Heart right ventricle (tissue), 16 donors: ENCODE results near the gene CUEDC2. TPM values are rescaled to one million over a fixed set of nuclear protein-coding genes. Genes with fewer than 3 reads are reported as not detected.

Experiments
- ATAC-seq, 8 donors: fragments of 200-7000 bp; cut with Tn5 transposase; one replicate each; pipeline ENCODE4 v1.9.1; 2020; ENCODE audit warnings: mild to moderate bottlenecking in 8 of 8, moderate library complexity in 8 of 8, moderate number of reproducible peaks in 1 of 8
- DNase-seq, 2 donors: peaks; one replicate each; pipeline ENCODE4 v3.0.0-alpha.2; 2020
- H3K27ac ChIP-seq, 10 donors: fragments of 200-600 bp; sonication (generic) in 2 of 10; one replicate each; pipeline versions ENCODE4 v1.5.0 to v1.8.0; 2020 to 2022; ENCODE audit warnings: mild to moderate bottlenecking in 3 of 10
- H3K27me3 ChIP-seq, 7 donors: fragments of 200-600 bp; one replicate each; pipeline ENCODE4 v1.8.0; 2021 to 2022; ENCODE audit warnings: mild to moderate bottlenecking in 2 of 7
- H3K36me3 ChIP-seq, 9 donors: fragments of 200-600 bp; sonication (generic) in 1 of 9; one replicate each; pipeline versions ENCODE4 v1.5.0 to v1.8.0; 2020 to 2022; ENCODE audit warnings: mild to moderate bottlenecking in 2 of 9
- H3K4me1 ChIP-seq, 9 donors: fragments of 200-600 bp; sonication (generic) in 1 of 9; one replicate each; pipeline versions ENCODE4 v1.5.0 to v1.8.0; 2020 to 2022; ENCODE audit warnings: mild to moderate bottlenecking in 4 of 9
- H3K4me3 ChIP-seq, 10 donors: fragments of 200-600 bp; sonication (generic) in 2 of 10; one replicate each; pipeline versions ENCODE4 v1.5.0 to v1.8.0; 2020 to 2022; ENCODE audit warnings: mild to moderate bottlenecking in 7 of 10, moderate library complexity in 2 of 10
- H3K9me3 ChIP-seq, 11 donors: fragments of 200-600 bp in 10 of 11; sonication (generic) in 2 of 11; one replicate each; pipeline versions ENCODE4 v1.5.0 to v1.8.0; 2013 to 2022; ENCODE audit warnings: mild to moderate bottlenecking in 2 of 11, control low read depth in 1 of 11, moderate library complexity in 1 of 11
- CTCF ChIP-seq, 9 donors: fragments of 200-600 bp; sonication (generic) in 2 of 9; IDR thresholded peaks; one replicate each; pipeline versions ENCODE4 v1.5.0 to v1.8.0; 2021 to 2022; ENCODE audit warnings: antibody characterized with exemption in 9 of 9, mild to moderate bottlenecking in 5 of 9, moderate library complexity in 1 of 9
- WGBS, 2 donors: extraction: QIAGEN DNeasy Blood & Tissue Kit; methylation state at CpG; one replicate each; pipeline ENCODE4 v1.1.7; 2013; ENCODE audit warnings: inconsistent platforms in 1 of 2; 5-methylcytosine and 5-hydroxymethylcytosine counted together
- intact Hi-C, 10 donors: fragments of 100-400 bp; cut with DNase I; formaldehyde crosslinking; loops; one replicate each; pipeline versions ENCODE4 v1.11.1 to v1.14.2; 2022
- polyA plus RNA-seq, 2 donors: library from polyadenylated mRNA; stranded (reverse); fragments of 200-250 nt; gene quantifications; one replicate each; pipeline ENCODE4 v1.2.3, GENCODE V29; 2013
- total RNA-seq, 10 donors: library from RNA; stranded (reverse); fragmentation: NEBNext Ultra II Directional in 3 of 10; extraction: Animal tissue kit (Norgen Biotek cat#: 25700) in 3 of 10; gene quantifications; one replicate each; pipeline versions ENCODE4 v1.2.1 to v1.2.4, GENCODE V29; 2021 to 2023
- donor health status: Arrhythmogenic right ventricular cardiomyopathy.
- donor health status: ischemic (EF 13 %, LVEDD 7.1; RV severe dilation, severe dysfunction).
- donor health status: healthy with polysubstance abuse.
- donor health status: DM: no; HTN: yes; CAD: no.
- donor health status: DM: no; HTN: no; CAD: no.
- donor health status: ischemic (EF 25% LVEDD 6.9; RV normal size, moderate dysfunction).
- donor health status: ischemic (EF 25% LVEDD 5.7; RV mildly dilated, moderate dysfunction).
- donor health status: healthy.
- donor health status: DM: yes; HTN: yes; CAD: no.
- donor health status: Ischemic cardiomyopathy.
- donor health status: ischemic (EF 35%, LVEDD 5.7; RV mildly dilated, moderate dysfunction).
- donor health status: nonischemic (EF 11% LVEDD 7.7; RV severe dilation, severe dysfunction).
- donor health status: DM: yes; HTN: yes; CAD: no.
- donor health status: PGD.
- donor health status: ischemic (EF 29% LVEDD 5.4; RV normal size, mild dysfunction).
- donor health status: nonischemic (EF 23%, LVEDD 6.1; RV moderate dilation, normal function).

Gene CUEDC2
- total and polyA plus RNA-seq, 12 donors = 60.0 to 84.3 (median 79.1) TPM

- Histone ChIP-seq H3K4me3 (peak overlapping the region; percentile 48 to 90 (median 69)), H3K27ac (peak overlapping the region; percentile 91 to 98 (median 96)), H3K36me3 (peaks cover 0 to 29% (median 0%) of the 10 kb centered on the region in 9 donors), H3K9me3 (no peaks in the 10 kb centered on the region), H3K4me1 (peaks cover 4 to 48% (median 25%) of the 10 kb centered on the region in 9 donors), H3K27me3 (no peaks in the 10 kb centered on the region)
- DNase-seq (peak; percentile 95 to 97), ATAC-seq (peak; percentile 91 to 94 (median 92))
- peak in 6 of 9 donors; percentile 46 to 99 (median 98) for TF ChIP-seq CTCF (IDR thresholded peaks at IDR 0.05)
- intact Hi-C loops = loop anchor here in 8 of 10 donors (2.0 to 10.0 kb wide), 9 partner anchors 29 to 191 kb away; partner anchors contain the start of gene C10orf95 (in 1 of the 8)
- 0 to 1% methylated on average over 59 to 71 of the region's 71 CpGs for WGBS, 2 donors
These were observed 38.1 kb downstream of the CUEDC2 start for GRCh38 chr10:102394079-102394800.

DNA sequence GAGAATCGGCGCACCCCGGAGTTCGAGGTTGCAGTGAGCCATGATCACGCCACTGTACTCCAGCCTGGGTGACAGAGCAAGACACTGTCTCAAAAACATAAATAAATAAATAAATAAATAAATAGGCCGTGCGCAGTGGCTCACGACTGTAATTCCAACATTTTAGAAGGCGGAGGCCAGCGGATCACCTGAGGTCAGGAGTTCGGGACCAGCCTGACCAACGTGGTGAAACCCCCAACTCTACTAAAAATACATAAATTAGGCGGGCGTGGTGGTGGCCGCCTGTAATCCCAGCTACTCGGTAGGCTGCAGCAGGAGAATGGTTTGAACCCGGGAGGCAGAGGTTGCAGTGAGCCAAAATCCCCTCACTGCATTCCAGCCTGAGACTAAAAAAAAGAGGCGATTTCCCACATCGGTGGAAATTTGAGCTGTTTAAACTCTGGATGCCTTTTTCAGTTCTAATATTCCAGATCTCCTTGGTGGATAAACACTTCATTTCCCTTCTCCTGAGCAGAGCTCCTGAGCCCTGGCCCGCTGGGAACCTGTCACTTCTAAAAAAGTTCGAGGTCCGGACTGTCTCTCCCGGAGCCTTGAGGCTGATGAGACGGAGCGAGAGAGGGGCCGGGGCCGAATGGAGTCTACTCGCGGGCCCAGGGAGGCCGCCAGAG is 38.8 kb downstream of the CUEDC2 start:
- Histone ChIP-seq H3K9me3 (no peaks in the 10 kb centered on the region), H3K27ac (peak overlapping the region; percentile 91 to 98 (median 96)), H3K4me1 (peaks cover 0 to 41% (median 18%) of the 10 kb centered on the region in 9 donors), H3K4me3 (peak overlapping the region; percentile 48 to 90 (median 69)), H3K36me3 (peaks cover 0 to 23% (median 0%) of the 10 kb centered on the region in 9 donors), H3K27me3 (no peaks in the 10 kb centered on the region)
- intact Hi-C loops = loop anchor here in 8 of 10 donors (2.0 to 10.0 kb wide), 9 partner anchors 29 to 191 kb away; partner anchors contain the start of gene C10orf95 (in 1 of the 8)
- 33 to 36% methylated on average over 30 of the region's 30 CpGs for WGBS, 2 donors
- ATAC-seq (no peak), DNase-seq (no peak)
- TF ChIP-seq CTCF (IDR thresholded peaks at IDR 0.05) = peak in 4 of 9 donors; percentile 89 to 99 (median 96)

GRCh38 chr10:102392306-102392705 is 40.1 kb downstream of the CUEDC2 start:
- no peak overlapping the region for H3K27ac ChIP-seq
- peaks cover 0 to 11% (median 0%) of the 10 kb centered on the region in 9 donors for H3K36me3 ChIP-seq
- no peak for TF ChIP-seq CTCF (IDR thresholded peaks at IDR 0.05)
- H3K4me3 ChIP-seq = no peak overlapping the region
- no peak for ATAC-seq
- peaks cover 0 to 30% (median 18%) of the 10 kb centered on the region in 9 donors for H3K4me1 ChIP-seq
- no peaks in the 10 kb centered on the region for H3K9me3 ChIP-seq
- intact Hi-C loops = loop anchor here in 7 of 10 donors (5.0 to 10.0 kb wide), 5 partner anchors 62 to 192 kb away; partner anchors contain the start of gene C10orf95 (in 1 of the 7)
- H3K27me3 ChIP-seq = no peaks in the 10 kb centered on the region
- DNase-seq = no peak
- 89 to 90% methylated on average over 5 of the region's 5 CpGs for WGBS, 2 donors

DNA sequence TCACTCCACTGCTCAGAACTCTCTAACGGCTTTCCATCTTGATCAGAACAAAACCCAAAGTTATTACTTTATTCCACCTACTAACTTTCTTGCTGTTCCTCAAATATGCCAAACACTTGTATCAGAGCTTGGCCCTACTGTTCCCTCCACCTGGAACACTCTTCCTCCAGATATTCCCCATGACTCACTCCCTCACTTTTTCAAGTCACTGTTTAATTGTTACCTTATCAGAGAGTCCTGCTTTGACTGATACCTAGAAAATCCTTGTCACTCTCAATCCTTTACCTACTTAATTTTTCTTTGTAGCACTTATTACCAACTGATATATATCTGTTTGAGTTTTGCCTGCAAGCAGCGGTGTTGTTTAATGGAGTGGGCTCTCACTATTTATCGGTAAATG is 42.5 kb downstream of the CUEDC2 start:
- 90 to 95% methylated on average over 3 of the region's 3 CpGs for WGBS, 2 donors
- H3K4me3 ChIP-seq = no peak overlapping the region
- H3K36me3 ChIP-seq = no peaks in the 10 kb centered on the region
- DNase-seq (no peak), ATAC-seq (no peak)
- no peaks in the 10 kb centered on the region for H3K27me3 ChIP-seq
- intact Hi-C loops = loop anchor here in 8 of 10 donors (5.0 to 10.0 kb wide), 5 partner anchors 65 to 195 kb away; partner anchors contain the start of gene C10orf95 (in 1 of the 8)
- H3K9me3 ChIP-seq = no peaks in the 10 kb centered on the region
- no peak for TF ChIP-seq CTCF (IDR thresholded peaks at IDR 0.05)
- H3K27ac ChIP-seq = no peak overlapping the region
- H3K4me1 ChIP-seq = peaks cover 0 to 27% (median 7%) of the 10 kb centered on the region in 9 donors
